HuH-7.5 (cell line): Measurements from ENCODE around the gene COL9A3.
A peak's percentile ranks its signal among the peaks of the same experiment; 100 is the strongest.
"Not testable (repeated sequence)": the region's sequence is repeated elsewhere in the genome, so short reads cannot be mapped to it uniquely, and the experiment has no call there.

Source experiments
- DNase-seq: peaks from one replicate; pipeline ENCODE4 v3.0.0; 2011; ENCODE audit warnings: low spot score

The COL9A3 gene

GRCh38 chr20:62856931-62857619 is 40.2 kb downstream of the COL9A3 start:
- no peak for DNase-seq

GRCh38 chr20:62858058-62858830 is 41.4 kb downstream of the COL9A3 start:
- no peak for DNase-seq

GRCh38 chr20:62859721-62860120 is 42.9 kb downstream of the COL9A3 start:
- no peak for DNase-seq

GRCh38 chr20:62860391-62860923 is 43.6 kb downstream of the COL9A3 start:
- DNase-seq, result no peak

GRCh38 chr20:62860924-62861691 is 44.3 kb downstream of the COL9A3 start:
- DNase-seq, result no peak

GRCh38 chr20:62861726-62862336 is 45.0 kb downstream of the COL9A3 start, which contains the start of gene TCFL5:
Gene TCFL5, minus strand, starts transcription at chr20:62861822. Its CDS starts 152 bp downstream, at chr20:62861670.
- peak; percentile 81 for DNase-seq

- no peak for DNase-seq
Observed at GRCh38 chr20:62864207-62864606, 47.4 kb downstream of the COL9A3 start.

- DNase-seq, result peak; percentile 75
Observed at GRCh38 chr20:62872184-62872847, 55.5 kb downstream of the COL9A3 start.

GRCh38 chr20:62872862-62873261 is 56.0 kb downstream of the COL9A3 start:
- no peak for DNase-seq

- no peak for DNase-seq
Observed at GRCh38 chr20:62873280-62873679, 56.4 kb downstream of the COL9A3 start.

- DNase-seq, result not testable (repeated sequence)
Observed at GRCh38 chr20:62873681-62874031, 56.8 kb downstream of the COL9A3 start.

GRCh38 chr20:62874964-62875344 is 58.1 kb downstream of the COL9A3 start:
- DNase-seq, result no peak

- DNase-seq, result peak; percentile 97
Observed at GRCh38 chr20:62875419-62876361, 58.8 kb downstream of the COL9A3 start.

- DNase-seq, result no peak
Observed at GRCh38 chr20:62876501-62876901, 59.7 kb downstream of the COL9A3 start.

GRCh38 chr20:62876902-62877816 is 60.3 kb downstream of the COL9A3 start:
- no peak for DNase-seq

- no peak for DNase-seq
Observed at GRCh38 chr20:62878244-62879038, 61.6 kb downstream of the COL9A3 start.

GRCh38 chr20:62879275-62880146 is 62.7 kb downstream of the COL9A3 start:
- DNase-seq, result no peak
